Pulmonary artery endothelial cell (primary cell): ENCODE results near the gene PRUNE2. TPM values are rescaled to one million over a fixed set of nuclear protein-coding genes. Genes with fewer than 3 reads are reported as not detected.

Experiments
- DNase-seq: peaks from one replicate; pipeline ENCODE4 v3.0.0-alpha.2; 2011; ENCODE audit warnings: low read depth, low spot score
- total RNA-seq: library from RNA; depleted of rRNA; stranded (reverse); fragments of >200 nt; gene quantifications from 2 replicates; pipeline ENCODE4 v1.2.3, GENCODE V29; 2014

PRUNE2 gene
- total RNA-seq, 1 donor from 2014 or later = 8.4 TPM

GRCh38 chr9:76658510-76659231, 247.2 kb downstream of the PRUNE2 start:
- peak; percentile 22 for DNase-seq

DNA sequence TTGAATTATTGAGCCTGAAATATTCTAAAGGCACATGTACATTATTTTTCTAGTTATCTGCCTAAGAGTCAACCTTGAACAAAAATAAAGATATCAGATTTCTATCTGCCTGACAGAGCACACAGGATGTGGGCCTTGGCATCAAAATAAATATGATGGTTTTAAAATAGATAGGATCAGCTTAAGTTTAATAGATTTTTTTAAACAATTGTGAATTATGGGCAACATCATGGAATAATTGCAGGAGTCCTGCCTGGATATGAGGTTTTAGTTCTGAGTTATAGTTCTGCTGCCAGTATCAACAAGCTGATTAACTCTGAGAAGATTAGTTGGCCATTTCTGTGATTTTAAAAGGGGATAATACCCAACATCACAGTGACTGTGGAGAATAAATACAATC, 248.6 kb downstream of the PRUNE2 start:
- DNase-seq = no peak

GRCh38 chr9:76655971-76656370, 249.9 kb downstream of the PRUNE2 start:
- no peak for DNase-seq

DNA sequence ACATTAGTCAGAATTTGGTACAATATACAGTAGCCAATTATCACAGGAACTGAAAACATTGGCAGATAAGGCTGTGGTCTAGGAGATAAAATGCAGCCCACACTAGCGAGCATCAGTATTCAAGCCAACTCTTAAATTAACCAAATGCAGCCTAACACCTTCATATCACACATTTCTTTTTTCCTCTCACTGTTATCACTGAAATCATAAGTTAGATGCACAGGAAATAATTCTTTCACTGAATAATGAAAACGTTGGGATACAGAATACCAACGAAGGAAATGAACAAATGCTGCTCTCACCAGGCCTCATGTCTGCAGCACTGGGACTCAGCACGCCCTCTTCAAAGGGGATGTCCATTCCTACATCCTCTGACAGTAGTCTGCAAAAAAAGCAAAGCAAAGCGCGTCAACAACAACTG, 250.8 kb downstream of the PRUNE2 start:
- DNase-seq = peak; percentile 46

DNA sequence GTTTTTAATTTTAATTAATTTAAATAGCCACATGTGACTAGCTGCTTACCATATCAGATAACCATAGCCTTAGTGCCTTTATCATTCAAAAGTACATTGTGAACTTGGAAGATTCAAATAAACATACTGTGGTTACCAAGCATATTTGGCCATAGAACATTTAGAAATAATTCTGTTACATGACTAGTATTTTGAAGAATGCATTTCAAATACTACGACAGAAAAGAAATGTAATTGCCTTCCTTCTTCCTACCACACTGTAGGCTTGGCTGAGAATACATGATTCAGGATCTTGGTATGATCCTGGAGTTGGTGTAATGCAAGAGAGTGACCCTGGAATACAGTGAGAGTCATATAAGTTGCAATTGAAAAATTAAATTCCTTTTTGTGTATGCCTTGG, 251.3 kb downstream of the PRUNE2 start:
- peak; percentile 26 for DNase-seq

DNA sequence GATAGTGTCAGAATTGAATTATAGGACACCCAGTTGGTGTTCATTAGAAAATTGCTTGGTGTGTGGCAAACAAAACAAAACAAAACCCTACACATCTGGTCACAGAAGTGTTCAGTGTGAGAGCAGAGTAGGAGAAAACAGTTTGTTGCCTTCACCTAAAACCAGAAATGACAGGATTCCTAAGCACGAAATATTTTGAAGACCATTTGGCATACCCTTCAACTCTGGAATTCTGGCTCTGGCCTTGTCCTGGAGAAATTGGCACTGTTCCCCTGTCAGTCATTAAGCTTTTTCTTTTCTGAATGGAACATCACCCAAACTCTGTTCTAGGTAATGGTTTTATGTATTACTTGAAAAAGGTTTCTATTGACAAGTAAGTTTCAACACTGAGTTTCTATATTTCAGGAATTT, 251.9 kb downstream of the PRUNE2 start:
- no peak for DNase-seq

- DNase-seq = no peak
These were observed 253.0 kb downstream of the PRUNE2 start for GRCh38 chr9:76652894-76653293.

- DNase-seq = no peak
These were observed 254.7 kb downstream of the PRUNE2 start for GRCh38 chr9:76651119-76651705.

GRCh38 chr9:76650692-76651091, 255.2 kb downstream of the PRUNE2 start:
- DNase-seq = no peak

- no peak for DNase-seq
These were observed 256.0 kb downstream of the PRUNE2 start for GRCh38 chr9:76649894-76650293.

DNA sequence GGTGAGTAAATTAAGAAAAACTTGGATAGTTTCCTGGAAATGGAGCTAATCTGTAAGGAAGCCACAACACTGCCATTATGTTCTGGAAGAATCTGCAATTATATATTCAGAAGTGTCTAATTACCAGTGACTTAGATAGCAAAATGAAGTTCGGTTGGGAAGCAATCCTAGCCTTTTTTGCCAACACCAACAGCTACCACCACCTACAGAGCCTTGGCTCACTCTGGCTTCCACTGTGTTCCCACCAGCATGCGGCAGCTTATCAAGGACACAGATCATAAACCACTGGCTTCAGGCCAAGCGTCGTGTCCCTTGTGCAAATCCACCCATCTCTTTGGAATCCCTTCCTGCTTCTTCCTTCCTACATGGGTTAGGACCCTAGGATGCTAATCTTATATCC, 259.7 kb downstream of the PRUNE2 start:
- no peak for DNase-seq

DNA sequence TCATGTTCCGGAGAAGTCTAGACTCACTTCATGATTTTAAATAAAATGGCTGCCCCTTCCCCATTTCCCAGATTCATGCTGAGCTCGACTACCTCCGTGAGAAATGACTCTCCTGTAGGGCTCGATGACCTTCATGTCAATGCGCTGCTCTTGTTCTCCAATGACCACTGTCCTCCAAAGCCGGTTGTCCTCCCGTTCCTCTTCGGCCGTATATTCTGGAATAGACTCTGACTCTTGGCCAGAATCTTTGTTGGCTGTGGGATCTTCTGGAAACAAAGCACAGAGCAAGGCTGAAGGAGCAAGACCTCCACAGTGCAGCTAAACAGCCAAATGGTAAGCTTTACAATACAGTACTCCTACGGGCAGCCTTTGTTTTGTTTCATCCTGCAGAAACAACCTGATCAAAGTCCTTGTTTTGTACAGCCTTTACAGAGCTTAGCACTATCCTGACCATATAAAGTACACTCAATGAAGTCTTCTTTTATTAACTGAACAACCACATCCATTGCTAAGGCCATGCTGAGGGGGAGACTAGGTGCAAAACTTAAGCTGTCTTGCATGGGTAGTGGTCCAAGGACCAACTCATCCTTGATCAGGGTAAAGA, 261.2 kb downstream of the PRUNE2 start:
- no peak for DNase-seq

DNA sequence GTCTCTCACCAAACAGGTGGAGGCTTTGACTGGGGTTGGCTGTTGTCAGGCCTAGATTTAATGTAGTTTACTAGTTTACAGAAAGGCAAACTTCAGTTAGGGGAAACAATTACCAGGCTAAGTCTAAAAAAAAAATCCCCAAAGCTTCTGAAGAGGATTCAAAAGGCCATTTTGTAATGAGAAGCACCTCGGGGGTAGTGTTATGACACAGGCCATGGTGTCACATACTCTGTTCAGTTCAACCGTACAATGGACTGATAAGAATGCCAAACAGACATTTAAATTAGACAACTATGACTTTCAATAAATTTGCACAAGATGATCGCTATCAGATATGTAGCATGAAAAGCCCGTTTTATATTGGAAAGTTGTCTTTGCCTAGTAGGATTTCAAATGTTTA, 261.7 kb downstream of the PRUNE2 start:
- DNase-seq = no peak

DNA sequence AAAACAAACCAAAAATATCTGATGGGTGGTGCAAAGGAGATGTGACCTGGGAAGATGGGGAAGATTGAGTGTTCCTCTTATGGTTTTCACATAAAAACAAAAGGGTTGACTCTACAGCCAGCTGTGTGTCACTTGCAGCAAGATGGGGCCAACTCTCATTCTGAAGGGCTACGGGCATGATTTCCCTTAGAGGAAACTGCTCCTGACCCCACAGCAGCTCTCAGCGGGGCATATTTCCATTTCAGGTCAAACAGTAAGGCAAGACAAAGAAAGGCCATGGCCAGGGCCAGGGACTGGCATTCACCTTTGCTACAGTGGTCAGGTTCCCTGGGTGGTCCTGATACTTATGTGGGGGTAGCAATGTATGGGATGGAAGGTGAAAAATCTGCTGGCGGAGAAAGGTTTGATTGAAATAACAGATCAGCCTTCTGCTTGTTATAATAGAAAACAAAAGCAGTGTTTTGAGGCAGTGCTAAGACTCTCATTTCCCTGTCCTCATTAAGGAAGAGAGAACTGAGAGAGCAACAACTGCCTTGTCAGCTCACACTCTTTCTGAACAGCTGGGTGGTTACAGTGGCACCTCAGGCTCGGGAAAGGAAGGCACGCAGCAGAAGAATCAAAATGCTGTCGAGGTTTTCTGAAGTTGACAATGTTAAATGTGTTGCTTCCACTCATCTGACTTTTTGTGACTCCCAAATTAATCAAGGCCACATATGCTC, 262.4 kb downstream of the PRUNE2 start:
- DNase-seq = no peak

- no peak for DNase-seq
These were observed 263.2 kb downstream of the PRUNE2 start for GRCh38 chr9:76642701-76643209.

- DNase-seq = no peak
These were observed 263.8 kb downstream of the PRUNE2 start for GRCh38 chr9:76642074-76642473.

DNA sequence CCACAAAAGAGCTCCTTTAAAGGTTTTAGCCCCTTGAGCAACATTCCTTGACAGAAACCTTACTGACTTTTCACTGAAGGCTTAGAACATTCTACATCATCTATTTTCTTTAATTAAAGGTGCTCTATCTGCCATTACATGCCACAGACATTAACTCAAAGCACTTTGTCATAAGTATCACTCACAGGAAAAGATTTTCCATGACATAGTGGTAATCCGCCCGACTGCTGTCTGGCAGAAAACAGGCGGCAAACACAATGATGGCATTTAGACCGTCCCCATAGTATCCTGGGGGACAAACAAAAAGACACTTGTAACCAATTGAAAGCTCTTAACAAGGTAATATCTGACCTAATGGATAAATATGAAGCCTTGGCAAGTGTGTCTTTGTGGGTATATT, 267.9 kb downstream of the PRUNE2 start:
- DNase-seq = no peak

DNA sequence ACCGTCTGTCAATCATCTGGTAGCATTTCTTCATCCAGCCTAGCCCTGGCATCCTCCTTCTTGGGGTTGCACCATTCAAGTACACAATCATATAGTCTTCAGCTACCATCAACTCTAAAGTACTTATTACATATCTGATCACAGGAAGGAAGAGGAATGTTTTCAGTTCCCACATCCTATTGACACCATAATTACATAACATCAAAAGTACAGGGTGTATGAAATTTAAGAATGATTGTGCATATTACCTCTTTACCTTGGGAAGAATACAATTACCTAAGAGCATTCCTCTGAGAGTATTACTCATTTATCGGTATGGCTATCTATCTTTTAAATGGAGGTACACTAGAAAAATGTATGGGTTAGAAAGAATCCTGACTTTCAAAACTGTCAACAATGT, 268.5 kb downstream of the PRUNE2 start:
- DNase-seq = no peak

- DNase-seq = peak; percentile 15
These were observed 271.4 kb downstream of the PRUNE2 start for GRCh38 chr9:76634356-76635054.

DNA sequence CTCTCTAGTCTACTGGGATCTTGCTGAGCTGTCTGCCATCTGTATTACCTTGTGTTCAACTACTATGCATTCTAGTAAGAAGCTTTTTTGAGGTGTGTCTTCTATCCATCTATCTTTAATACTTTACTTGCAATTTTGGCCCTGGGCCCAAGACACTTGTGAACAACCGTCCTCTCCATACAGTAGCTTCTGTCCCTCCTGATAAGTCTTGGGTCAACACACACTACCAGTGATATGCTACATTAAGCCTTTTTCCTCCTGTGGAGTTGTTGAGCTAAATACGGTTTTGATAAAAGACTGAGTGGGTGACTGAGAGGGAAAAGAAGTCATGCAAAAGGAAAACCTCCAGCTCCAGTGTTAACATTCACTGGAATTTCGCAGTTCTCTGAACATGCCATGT, 275.0 kb downstream of the PRUNE2 start:
- DNase-seq = no peak

DNA sequence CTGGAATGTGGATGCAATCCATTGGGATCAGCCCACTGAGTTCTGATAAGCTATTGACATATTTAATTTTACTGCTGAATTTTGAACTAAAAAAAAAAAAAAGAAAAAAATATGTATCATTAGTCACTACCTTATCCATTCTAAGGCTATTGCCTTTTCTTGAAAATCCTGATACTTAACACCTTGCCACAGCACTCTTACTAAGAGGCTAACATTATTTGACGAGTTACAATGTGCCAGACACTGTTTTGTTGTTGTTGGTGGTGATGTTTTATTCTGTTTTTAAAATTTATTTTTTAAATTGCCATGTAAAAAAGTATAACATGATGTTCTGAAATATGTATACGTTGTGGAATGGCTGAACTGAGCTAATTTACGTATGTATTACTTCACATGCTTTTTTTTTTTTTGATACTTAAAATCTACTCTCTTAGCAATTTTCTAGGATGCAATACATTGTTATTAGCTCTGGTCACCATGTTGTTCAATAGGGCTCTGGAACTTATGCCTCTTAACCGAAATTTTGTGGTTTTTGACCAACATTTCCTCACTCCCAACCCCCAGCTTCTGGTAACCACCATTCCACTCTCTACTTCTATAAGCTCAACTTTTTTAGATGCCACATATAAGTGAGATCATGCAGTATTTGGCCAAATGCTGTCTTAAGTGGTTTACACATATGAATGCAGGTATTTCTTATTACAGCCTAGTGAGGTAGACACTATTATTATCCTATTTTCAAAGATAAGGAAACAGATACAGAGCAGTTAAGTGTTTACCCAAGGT, 276.5 kb downstream of the PRUNE2 start:
- no peak for DNase-seq
